ENCODE results near the gene DUSP15.

Gene DUSP15

GRCh38 chr20:31896049-31896448 lies 25.7 kb upstream of the DUSP15 start:
- intact Hi-C loops (cut with DNase I): no loop called here
- no peak for DNase-seq

- DNase-seq: no peak
- intact Hi-C loops (cut with DNase I): no loop called here
Observed at GRCh38 chr20:31894980-31895675, 24.8 kb upstream of the DUSP15 start.

GRCh38 chr20:31890646-31891045 lies 20.3 kb upstream of the DUSP15 start:
- DNase-seq: no peak
- intact Hi-C loops (cut with DNase I): no loop called here

DNA sequence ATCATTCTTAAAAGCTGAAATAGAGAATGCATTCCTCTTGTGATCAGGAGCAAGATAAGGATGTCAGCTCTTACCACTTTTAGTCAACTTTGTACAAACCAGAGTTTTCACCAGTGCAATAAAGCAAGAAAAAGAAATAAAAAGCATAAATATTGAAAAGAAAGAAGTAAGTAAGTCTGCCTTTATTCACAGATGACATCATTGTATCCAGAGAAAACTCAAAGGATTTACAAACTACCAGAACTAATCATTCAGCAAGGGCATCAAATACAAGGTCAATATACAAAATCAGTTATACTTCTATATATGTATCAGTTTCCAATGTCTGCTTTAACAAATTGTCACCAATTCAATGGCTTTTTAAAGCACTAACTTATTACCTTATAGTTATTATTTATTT lies 13.5 kb upstream of the DUSP15 start:
- no peak for DNase-seq
- intact Hi-C loops (cut with DNase I): no loop called here

DNA sequence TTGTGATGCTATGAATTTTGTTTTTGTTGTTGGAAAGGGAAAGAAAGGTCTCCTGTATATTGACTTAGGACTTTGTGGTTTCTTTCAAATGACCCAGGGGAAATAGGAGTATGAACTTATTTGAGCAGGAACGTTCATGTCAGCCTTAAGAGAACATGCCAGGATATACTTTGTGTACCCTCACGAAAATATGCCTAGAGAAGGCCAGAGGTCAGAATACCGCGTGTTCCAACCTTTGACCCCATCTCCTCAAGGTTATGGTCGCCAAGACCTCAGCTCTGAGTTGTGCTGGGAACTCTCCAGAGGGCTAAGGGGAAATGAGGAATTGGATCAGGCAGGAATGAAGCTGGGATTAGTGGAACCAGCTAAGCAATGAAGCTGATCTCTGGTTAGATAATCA lies 11.6 kb upstream of the DUSP15 start:
- intact Hi-C loops (cut with DNase I): no loop called here
- no peak for DNase-seq

DNA sequence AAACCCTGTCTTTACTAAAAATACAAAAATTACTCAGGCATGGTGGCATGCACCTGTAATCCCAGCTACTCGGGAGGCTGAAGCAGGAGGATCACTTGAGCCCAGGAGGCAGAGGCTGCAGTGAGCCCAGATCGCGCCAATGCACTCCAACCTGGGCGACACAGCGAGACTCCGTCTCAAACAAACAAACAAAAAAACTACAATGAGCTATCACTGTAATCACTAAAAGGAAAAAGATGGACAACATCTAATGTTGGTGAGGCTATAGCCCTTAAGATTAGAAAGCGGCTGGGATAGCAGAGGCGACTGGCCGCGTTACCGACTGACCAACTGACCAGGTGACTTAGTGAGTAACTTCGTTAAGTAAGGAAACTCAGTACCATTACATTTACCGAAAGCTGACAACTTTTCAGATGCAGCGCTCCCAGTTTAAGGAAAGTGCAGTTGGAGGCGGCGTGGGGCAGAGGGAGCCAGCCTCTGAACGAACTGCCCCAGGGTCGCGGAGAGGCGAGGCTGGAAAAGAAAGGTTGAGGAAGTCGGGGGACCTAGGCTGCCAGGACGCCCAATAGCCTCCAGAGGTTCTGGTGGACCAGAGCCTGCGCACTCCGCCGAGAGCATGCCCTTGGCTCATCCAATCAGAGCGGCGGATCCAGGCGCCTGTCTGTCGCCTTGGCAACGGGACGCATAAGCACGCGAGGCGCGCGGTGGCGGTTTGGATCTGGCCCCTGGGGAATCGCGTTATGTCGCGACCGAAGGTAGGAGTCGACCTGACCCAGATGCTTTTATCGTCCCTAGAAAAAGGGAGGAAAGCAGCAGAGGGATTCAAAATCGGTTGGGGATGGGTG lies 9.0 kb upstream of the DUSP15 start:
- intact Hi-C loops (cut with DNase I): no loop called here
- DNase-seq: peak; percentile 87 to 99 (median 94)

DNA sequence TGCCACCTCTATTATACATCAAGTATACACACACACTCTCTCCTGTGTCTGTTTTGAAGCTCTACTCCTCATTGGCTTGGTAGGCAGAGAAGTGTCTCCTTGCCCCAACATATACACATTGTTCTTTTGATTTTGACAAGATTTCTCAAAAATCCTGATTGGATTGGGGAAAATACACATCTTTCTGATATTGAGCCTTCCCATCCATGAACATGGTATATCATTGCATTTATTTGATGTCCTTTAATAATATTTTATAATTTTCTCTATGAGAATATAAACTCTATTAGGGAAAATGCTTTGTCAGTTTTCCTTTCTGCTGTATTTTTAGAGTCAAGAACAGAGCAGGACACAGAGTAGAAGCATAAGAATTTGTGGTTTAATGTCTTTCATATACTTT lies 7.4 kb upstream of the DUSP15 start:
- no peak for DNase-seq
- intact Hi-C loops (cut with DNase I): no loop called here

DNA sequence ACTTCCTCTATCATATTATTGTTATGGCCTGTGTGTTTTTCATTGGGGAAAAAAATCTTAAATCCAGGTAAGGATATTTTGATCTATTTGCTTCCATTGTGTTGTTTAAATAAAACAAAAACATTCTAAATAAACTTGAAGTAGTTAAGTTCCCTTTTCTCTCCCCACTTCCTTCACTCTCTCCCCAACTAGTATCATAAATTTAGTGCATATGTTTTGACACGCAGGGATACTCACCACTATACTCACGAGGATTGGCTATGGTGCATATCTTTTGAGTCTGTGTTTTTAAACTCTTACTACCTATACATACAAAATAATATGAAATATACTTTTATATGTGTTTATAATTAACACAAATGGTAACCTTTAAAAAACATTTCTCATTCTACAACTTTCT lies 5.3 kb upstream of the DUSP15 start:
- no peak for DNase-seq

DNA sequence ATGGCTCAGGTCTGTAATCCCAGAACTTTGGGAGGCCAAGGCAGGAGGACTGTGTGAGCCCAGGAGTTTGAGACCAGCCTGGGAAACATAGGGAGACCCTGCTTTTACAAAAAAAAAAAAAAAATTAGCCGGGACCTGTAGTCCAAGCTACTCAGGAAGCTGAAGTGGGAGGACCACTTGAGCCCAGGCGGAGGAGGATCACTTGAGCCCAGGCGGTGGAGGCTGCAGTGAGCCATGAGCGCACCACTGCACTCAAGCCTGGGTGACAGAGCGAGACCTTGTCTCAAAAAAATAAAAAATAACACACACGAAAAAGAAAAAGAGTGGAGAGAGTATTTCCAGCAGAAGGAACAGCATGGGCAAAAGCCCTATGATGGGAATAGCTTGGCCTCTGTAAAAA lies 2.1 kb upstream of the DUSP15 start:
- no peak for DNase-seq
- intact Hi-C loops (cut with DNase I): loop anchor here (5.0 kb wide), 1 partner anchor 80 kb away; the partner anchor contains the start of gene PDRG1

More for the DNA sequence above, 5.3 kb upstream of the DUSP15 start:
- intact Hi-C loops (cut with DNase I): no loop called here

- intact Hi-C loops (cut with DNase I): loop anchor here (5.0 kb wide), 1 partner anchor 81 kb away; the partner anchor contains the start of gene PDRG1
- DNase-seq: no peak
Observed at GRCh38 chr20:31871618-31871954, 1.3 kb upstream of the DUSP15 start.

DNA sequence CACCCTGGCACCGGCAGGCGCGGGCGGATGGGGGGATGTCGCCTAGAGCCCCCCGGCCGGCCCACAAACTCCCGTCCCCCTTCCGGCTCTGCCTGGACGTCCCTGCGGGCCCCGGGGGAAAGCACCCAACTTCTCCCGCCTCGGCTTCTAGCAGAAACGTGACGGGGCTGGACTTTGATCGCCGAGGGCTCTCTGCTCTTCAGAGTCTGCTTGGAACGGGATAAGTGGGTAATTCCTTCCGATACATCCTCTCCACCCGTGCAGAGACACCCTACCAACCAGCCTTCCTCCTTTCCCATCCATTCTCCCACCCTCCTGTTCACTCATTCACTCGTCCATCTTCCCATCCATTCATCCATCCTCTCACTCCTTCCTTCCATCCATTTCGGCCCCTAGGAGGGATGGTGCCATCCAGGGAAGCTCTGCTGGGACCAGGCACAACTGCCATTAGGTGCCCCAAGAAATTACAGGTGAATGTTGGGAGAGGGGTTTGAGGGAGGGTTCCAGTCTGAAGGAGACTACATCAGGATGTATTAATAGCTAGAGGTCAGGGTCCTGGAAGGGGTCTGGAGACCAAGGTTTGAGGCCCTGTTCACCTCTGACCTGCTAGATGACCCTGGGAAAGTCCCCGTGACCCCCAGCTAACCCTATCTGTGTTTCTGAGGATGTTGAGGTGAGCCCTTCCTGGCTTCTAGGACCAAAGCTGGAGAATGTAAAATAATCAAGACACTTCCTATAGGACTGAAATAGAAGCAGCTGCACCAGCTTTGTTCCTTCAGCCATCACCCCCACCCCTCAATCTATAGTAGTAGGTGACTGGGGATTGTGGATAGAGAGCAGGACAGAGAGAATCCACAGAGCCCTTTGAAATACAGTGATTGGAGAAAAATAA lies 645 bp upstream of the DUSP15 start:
- DNase-seq: no peak
- intact Hi-C loops (cut with DNase I): loop anchor here (5.0 kb wide), 1 partner anchor 81 kb away; the partner anchor contains the start of gene PDRG1

DNA sequence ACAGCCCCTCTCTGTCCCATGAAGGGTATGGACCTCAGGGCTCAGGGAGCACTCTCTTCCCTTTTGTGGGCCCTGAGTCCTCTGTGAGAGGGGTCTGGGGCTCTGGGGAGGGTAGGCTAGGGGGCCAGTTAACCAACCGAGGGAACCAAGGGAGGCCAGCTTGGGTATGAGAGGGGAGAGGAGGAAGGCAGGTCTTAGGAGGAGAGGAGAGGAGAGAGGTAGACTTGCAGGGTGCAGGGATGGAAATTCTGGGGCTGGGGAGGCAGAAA lies 720 bp downstream of the DUSP15 start:
- intact Hi-C loops (cut with DNase I): no loop called here
- DNase-seq: no peak

- intact Hi-C loops (cut with DNase I): no loop called here
- DNase-seq: peak in 2 of 10 donors; percentile 52 to 77
Observed at GRCh38 chr20:31868853-31869672, 1.3 kb downstream of the DUSP15 start.

GRCh38 chr20:31866221-31866620 lies 4.1 kb downstream of the DUSP15 start:
- DNase-seq: no peak
- intact Hi-C loops (cut with DNase I): no loop called here

- DNase-seq: peak in 2 of 10 donors; percentile 23 to 29
Observed at GRCh38 chr20:31864521-31865400, 5.6 kb downstream of the DUSP15 start.

GRCh38 chr20:31863296-31864085 lies 6.8 kb downstream of the DUSP15 start:
- peak in 2 of 10 donors; percentile 13 to 32 for DNase-seq
- intact Hi-C loops (cut with DNase I): no loop called here

More at GRCh38 chr20:31864521-31865400, 5.6 kb downstream of the DUSP15 start:
- intact Hi-C loops (cut with DNase I): no loop called here

DNA sequence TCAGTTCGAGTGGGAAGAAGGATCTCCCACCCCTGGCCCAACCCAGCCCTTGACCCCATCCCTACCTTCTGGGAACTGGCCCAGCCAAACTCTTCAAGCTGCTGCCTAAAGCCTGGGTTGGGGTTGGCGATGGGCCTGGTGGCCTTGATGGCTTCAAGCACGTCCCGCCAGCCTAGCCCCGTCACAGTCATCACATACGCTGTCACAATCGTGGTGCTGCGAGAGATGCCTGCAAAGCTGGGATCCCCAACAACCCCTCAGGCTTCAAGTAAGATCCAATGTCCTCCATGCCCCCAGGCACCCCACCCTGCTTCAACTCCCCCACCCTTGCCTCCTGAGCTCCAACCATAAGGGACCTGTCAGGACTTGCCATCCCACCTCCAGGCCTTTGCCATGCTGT lies 7.8 kb downstream of the DUSP15 start:
- intact Hi-C loops (cut with DNase I): no loop called here
- DNase-seq: peak in 1 of 10 donors; percentile 62

DNA sequence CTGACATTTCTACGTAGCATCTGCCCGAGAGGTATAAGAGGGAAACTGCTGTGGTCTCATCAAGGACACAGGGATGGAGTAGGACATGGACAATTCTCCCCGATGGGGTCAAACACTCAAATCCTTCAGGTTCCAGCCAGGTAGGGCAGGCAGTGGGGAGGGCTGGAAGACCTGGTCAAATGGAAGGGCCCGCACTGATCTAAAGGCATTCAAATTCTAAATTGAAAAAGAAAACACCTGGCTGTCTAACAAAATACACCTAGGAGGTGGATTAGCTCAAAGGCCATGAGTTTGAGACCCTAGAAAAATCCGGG lies 8.2 kb downstream of the DUSP15 start:
- intact Hi-C loops (cut with DNase I): no loop called here
- peak in 1 of 10 donors; percentile 39 for DNase-seq

Data from posterior cingulate gyrus (tissue), 11 donors.